K562 (cell line): ENCODE data around the gene CYBB. TPM values are rescaled to one million over a fixed set of nuclear protein-coding genes. Genes with fewer than 3 reads are reported as not detected.

ENCODE experiments used
- ATAC-seq: fragments of 200-7000 bp; cut with Tn5 transposase; 3 replicates; pipeline ENCODE4 v1.9.1; 2020; ENCODE audit warnings: moderate library complexity
- BruUV-seq: library from RNA; stranded (reverse); fragments of 400-500 nt; replicated peaks from 2 replicates; lab custom pipeline; 2021; lab: Mats Ljungman, UMichigan
- CTCF ChIA-PET: fragments of 300-600 bp; formaldehyde crosslinking; extraction: SDS; loops from one replicate; lab custom pipeline; 2021; ENCODE audit warnings: low intra/inter-chr PET ratio; lab: Yijun Ruan, JAX
- POLR2A ChIA-PET: fragments of 300-600, 350-650 bp; sonication (Branson Sonifier 250); formaldehyde crosslinking; extraction: SDS; loops from one replicate; lab custom pipeline; 2021; ENCODE audit warnings: antibody characterized with exemption, inconsistent platforms; lab: Yijun Ruan, JAX
- DNase-seq, 4 experiments: peaks; one replicate each; pipeline versions ENCODE4 v3.0.0 to v3.0.0-alpha.2; 2011 to 2018; ENCODE audit warnings: low spot score in 3 of 4, mixed read lengths in 3 of 4; ENCODE audit errors: extremely low read depth in 1 of 4
- FAIRE-seq: peaks from 2 replicates; lab custom pipeline; 2011; peaks lifted over from hg19 to GRCh38; lab: Jason Lieb, UNC
- H2AFZ ChIP-seq: 2 replicates; pipeline ENCODE4 v1.6.0; 2011; ENCODE audit warnings: low read depth, low read length, control low read depth, inconsistent platforms
- H3K27ac ChIP-seq: fragments of 200-600 bp; 3 replicates; pipeline ENCODE4 v1.8.0; 2011; ENCODE audit warnings: low read depth, mild to moderate bottlenecking, control low read depth, inconsistent platforms, low read length, moderate library complexity, mixed read lengths; ENCODE audit errors: extremely low read depth
- H3K27me3 ChIP-seq, 2 experiments: fragments of 300-600 bp in 1 of 2; 2 replicates in 1 of 2; 3 replicates in 1 of 2; pipeline versions ENCODE4 v1.6.0 to v1.8.0; 2011; ENCODE audit warnings: inconsistent platforms in 2 of 2, low read length in 2 of 2, mild to moderate bottlenecking in 1 of 2, mixed read lengths in 1 of 2, moderate library complexity in 1 of 2; ENCODE audit not compliant: control insufficient read depth in 2 of 2, insufficient read depth in 2 of 2
- H3K36me3 ChIP-seq: fragments of 300-600 bp; 3 replicates; pipeline ENCODE4 v1.8.0; 2011; ENCODE audit warnings: mild to moderate bottlenecking, low read length, inconsistent platforms; ENCODE audit not compliant: control insufficient read depth, insufficient read depth
- H3K4me1 ChIP-seq, 2 experiments: fragments of 200-600 bp in 1 of 2; replicated peaks in 1 of 2; 2 replicates in 1 of 2; 3 replicates in 1 of 2; pipeline versions ENCODE4 v1.5.1 to v1.8.0; 2011; ENCODE audit warnings: inconsistent platforms in 2 of 2, low read length in 2 of 2, mild to moderate bottlenecking in 1 of 2, mixed read lengths in 1 of 2, moderate library complexity in 1 of 2; ENCODE audit not compliant: control insufficient read depth in 2 of 2, insufficient read depth in 2 of 2
- H3K4me2 ChIP-seq: 2 replicates; pipeline ENCODE4 v1.6.1; 2011; ENCODE audit warnings: low read length, control low read depth, inconsistent platforms, mixed read lengths; ENCODE audit not compliant: insufficient read depth
- H3K4me3 ChIP-seq: fragments of 200-600 bp; sonication (generic), shearing (Covaris generic); 2 replicates; pipeline ENCODE4 v1.5.1; 2016; ENCODE audit warnings: control low read depth, inconsistent platforms
- H3K79me2 ChIP-seq: fragments of 200-600 bp; 3 replicates; pipeline ENCODE4 v1.8.0; 2011; ENCODE audit warnings: low read length, inconsistent platforms; ENCODE audit not compliant: control insufficient read depth, insufficient read depth
- H3K9ac ChIP-seq, 2 experiments: 2 replicates each; pipeline versions ENCODE4 v1.6.0 to v1.6.1; 2011; ENCODE audit warnings: low read depth in 2 of 2, low read length in 2 of 2, control low read depth in 1 of 2, inconsistent platforms in 1 of 2, mild to moderate bottlenecking in 1 of 2, mixed read lengths in 1 of 2; ENCODE audit not compliant: insufficient read depth in 1 of 2
- H3K9me1 ChIP-seq: one replicate; pipeline ENCODE4 v1.6.0; 2011; ENCODE audit warnings: inconsistent platforms, mild to moderate bottlenecking, low read length, moderate library complexity; ENCODE audit not compliant: control insufficient read depth, insufficient read depth
- H3K9me3 ChIP-seq: replicated peaks from 2 replicates; pipeline ENCODE4 v1.5.1; 2011; ENCODE audit warnings: low read depth, low read length, inconsistent platforms; ENCODE audit not compliant: control insufficient read depth, insufficient read depth
- H4K20me1 ChIP-seq: replicated peaks from 2 replicates; pipeline ENCODE4 v1.6.1; 2011; ENCODE audit warnings: low read length, inconsistent platforms, mixed read lengths; ENCODE audit not compliant: control insufficient read depth, insufficient read depth
- JUN ChIP-seq, 2 experiments: sonication (generic) in 1 of 2; formaldehyde crosslinking in 1 of 2; IDR thresholded peaks; 2 replicates each; pipeline versions ENCODE4 v1.6.1 to v1.8.0; 2012 to 2022; ENCODE audit warnings: borderline replicate concordance in 2 of 2, mild to moderate bottlenecking in 2 of 2, improper control_type of control experiment in 1 of 2, low read depth in 1 of 2, low read length in 1 of 2, missing genetic modification reagents in 1 of 2
- MECOM ChIP-seq: fragments of 250-450 bp; sonication (Bioruptor Pico); IDR thresholded peaks from 2 replicates; pipeline ENCODE4 v1.8.0; 2022; ENCODE audit warnings: inconsistent platforms
- RBM14 ChIP-seq: fragments of 200-400 bp; formaldehyde crosslinking; IDR thresholded peaks from 2 replicates; pipeline ENCODE4 v1.6.1; 2018; ENCODE audit warnings: low read depth, mild to moderate bottlenecking, low read length, moderate library complexity, borderline replicate concordance; ENCODE audit not compliant: insufficient read depth
- ZNF347 ChIP-seq: fragments of 450-650 bp; formaldehyde crosslinking; IDR thresholded peaks from 2 replicates; pipeline ENCODE4 v1.4.0; 2020; ENCODE audit warnings: low read depth, mild to moderate bottlenecking, moderate library complexity
- ZNF780A ChIP-seq: fragments of 250-450 bp; sonication (Bioruptor Pico); IDR thresholded peaks from 2 replicates; pipeline ENCODE4 v1.5.0; 2021; ENCODE audit warnings: mild to moderate bottlenecking
- WGBS: fragments of 100-300 bp; shearing (Covaris generic); methylation state at CpG from one replicate; pipeline ENCODE4 v1.1.6; 2016; ENCODE audit warnings: low coverage, mixed read lengths; ENCODE audit not compliant: insufficient coverage; ENCODE audit errors: missing lambda C conversion rate; 5-methylcytosine and 5-hydroxymethylcytosine counted together
- in situ Hi-C: fragments of 300-500 bp; cut with MboI; formaldehyde crosslinking; loops from 4 replicates; pipeline ENCODE4 v1.15.0; 2018; ENCODE audit warnings: inconsistent platforms, mixed read lengths
- intact Hi-C: fragments of 100-400 bp; cut with micrococcal nuclease; formaldehyde crosslinking; loops from 2 replicates; pipeline ENCODE4 v1.14.2; 2022
- polyA plus RNA-seq, 8 experiments: library from polyadenylated mRNA; depleted of rRNA in 4 of 8; stranded (reverse) in 5 of 8; unstranded in 3 of 8; fragments of >200 nt; fragmentation: Nextera tagmentation in 2 of 8; fragmentation: Illumina TruSeq in 1 of 8; extraction: Ambion mirVana in 2 of 8; extraction: Trizol in 1 of 8; gene quantifications; 2 replicates each; pipeline versions ENCODE4 v1.2.1 to v1.2.3, GENCODE V29; 2011 to 2014; ENCODE audit warnings: inconsistent platforms in 1 of 8, missing spikeins in 1 of 8
- total RNA-seq, 7 experiments: library from RNA; depleted of rRNA in 6 of 7; stranded (reverse); fragments of >200 nt in 6 of 7; fragmentation: Illumina TruSeq in 2 of 7; extraction: Trizol in 2 of 7; gene quantifications; 2 replicates each; pipeline versions ENCODE4 v1.2.1 to v1.2.3, GENCODE V29; 2011 to 2021; ENCODE audit warnings: low replicate concordance in 1 of 7
- TF ChIP-seq, protein P1 (sequence below): sonication (generic); formaldehyde crosslinking; IDR thresholded peaks from 2 replicates; pipeline ENCODE4 v1.8.0; 2023; ENCODE audit warnings: mild to moderate bottlenecking, missing genetic modification reagents
- TF ChIP-seq, protein P2 (sequence below): sonication (generic); formaldehyde crosslinking; IDR thresholded peaks from 2 replicates; pipeline ENCODE4 v1.8.0; 2023; ENCODE audit warnings: missing genetic modification reagents, mild to moderate bottlenecking, borderline replicate concordance
- TF ChIP-seq, protein P3 (sequence below), 2 experiments: fragments of 450-650 bp in 1 of 2; sonication (generic) in 1 of 2; formaldehyde crosslinking in 1 of 2; IDR thresholded peaks in 1 of 2; conservative IDR thresholded peaks in 1 of 2; 2 replicates each; pipeline versions ENCODE4 v1.6.1 to v1.8.1; 2016 to 2023; ENCODE audit warnings: mild to moderate bottlenecking in 2 of 2, moderate library complexity in 2 of 2, inconsistent platforms in 1 of 2, missing genetic modification reagents in 1 of 2
- TF ChIP-seq, protein P4 (sequence below): fragments of 250-450 bp; sonication (Bioruptor Pico); IDR thresholded peaks from 2 replicates; pipeline ENCODE4 v1.8.0; 2021; ENCODE audit warnings: moderate library complexity, mild to moderate bottlenecking, inconsistent platforms

The CYBB gene
- total and polyA plus RNA-seq, 9 of the 15 experiments (the other 6 are each of a cell fraction or from before 2014, with no cell fraction given) = 0.25 to 1.3 (median 0.74) TPM

DNA sequence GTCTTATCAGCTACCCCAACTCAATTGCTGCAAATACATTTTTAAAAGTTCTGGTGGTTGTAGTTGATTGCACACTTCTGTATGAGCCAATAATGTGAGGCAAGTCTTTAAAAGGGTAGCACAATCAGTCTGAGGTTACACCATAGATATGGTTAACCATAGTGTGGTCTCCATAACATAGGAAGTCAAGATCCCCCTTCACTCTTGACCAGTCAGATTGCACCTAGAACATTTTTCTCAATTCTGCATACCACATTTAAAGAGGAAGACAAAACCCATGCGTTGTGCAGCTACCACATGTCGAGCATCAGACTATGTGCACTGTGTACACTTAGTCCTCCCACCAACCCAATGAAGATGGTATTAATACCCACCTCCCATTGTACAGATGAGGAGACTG, 26.5 kb upstream of the CYBB start:
- Histone ChIP-seq H3K27ac (no peak overlapping the region), H2AFZ (no peak overlapping the region), H3K36me3 (no peaks in the 10 kb centered on the region), H3K9me3 (no peaks in the 10 kb centered on the region), H3K9ac (no peak overlapping the region), H3K79me2 (no peaks in the 10 kb centered on the region), H3K4me1 (peaks cover 5 to 12% of the 10 kb centered on the region in 2 experiments; a peak in 3 of 5 replicates), H4K20me1 (no peaks in the 10 kb centered on the region), H3K9me1 (no peaks in the 10 kb centered on the region), H3K27me3 (no peaks in the 10 kb centered on the region), H3K4me2 (no peak overlapping the region), H3K4me3 (no peak overlapping the region)
- FAIRE-seq (no peak), ATAC-seq (no peak), DNase-seq (no peak)
- intact Hi-C loops (no loop called here), in situ Hi-C loops (no loop called here)
- ChIA-PET CTCF (no interaction called here), POLR2A (no interaction called here)
- BruUV-seq = no TSS peak
- 12% methylated on average over 2 of the region's 2 CpGs for WGBS
- TF ChIP-seq MECOM (CRISPR knock-in tag) (no peak), JUN (IDR thresholded peaks at IDR 0.05; ENCODE audit: borderline replicate concordance, low read depth, low read length) (no peak), JUN (CRISPR knock-in tag; IDR thresholded peaks at IDR 0.05; ENCODE audit: borderline replicate concordance) (no peak), ZNF780A (CRISPR knock-in tag) (no peak), RBM14 (no peak), ZNF347 (no peak)
- TF ChIP-seq, protein P1, sequence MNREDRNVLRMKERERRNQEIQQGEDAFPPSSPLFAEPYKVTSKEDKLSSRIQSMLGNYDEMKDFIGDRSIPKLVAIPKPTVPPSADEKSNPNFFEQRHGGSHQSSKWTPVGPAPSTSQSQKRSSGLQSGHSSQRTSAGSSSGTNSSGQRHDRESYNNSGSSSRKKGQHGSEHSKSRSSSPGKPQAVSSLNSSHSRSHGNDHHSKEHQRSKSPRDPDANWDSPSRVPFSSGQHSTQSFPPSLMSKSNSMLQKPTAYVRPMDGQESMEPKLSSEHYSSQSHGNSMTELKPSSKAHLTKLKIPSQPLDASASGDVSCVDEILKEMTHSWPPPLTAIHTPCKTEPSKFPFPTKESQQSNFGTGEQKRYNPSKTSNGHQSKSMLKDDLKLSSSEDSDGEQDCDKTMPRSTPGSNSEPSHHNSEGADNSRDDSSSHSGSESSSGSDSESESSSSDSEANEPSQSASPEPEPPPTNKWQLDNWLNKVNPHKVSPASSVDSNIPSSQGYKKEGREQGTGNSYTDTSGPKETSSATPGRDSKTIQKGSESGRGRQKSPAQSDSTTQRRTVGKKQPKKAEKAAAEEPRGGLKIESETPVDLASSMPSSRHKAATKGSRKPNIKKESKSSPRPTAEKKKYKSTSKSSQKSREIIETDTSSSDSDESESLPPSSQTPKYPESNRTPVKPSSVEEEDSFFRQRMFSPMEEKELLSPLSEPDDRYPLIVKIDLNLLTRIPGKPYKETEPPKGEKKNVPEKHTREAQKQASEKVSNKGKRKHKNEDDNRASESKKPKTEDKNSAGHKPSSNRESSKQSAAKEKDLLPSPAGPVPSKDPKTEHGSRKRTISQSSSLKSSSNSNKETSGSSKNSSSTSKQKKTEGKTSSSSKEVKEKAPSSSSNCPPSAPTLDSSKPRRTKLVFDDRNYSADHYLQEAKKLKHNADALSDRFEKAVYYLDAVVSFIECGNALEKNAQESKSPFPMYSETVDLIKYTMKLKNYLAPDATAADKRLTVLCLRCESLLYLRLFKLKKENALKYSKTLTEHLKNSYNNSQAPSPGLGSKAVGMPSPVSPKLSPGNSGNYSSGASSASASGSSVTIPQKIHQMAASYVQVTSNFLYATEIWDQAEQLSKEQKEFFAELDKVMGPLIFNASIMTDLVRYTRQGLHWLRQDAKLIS = no peak
- TF ChIP-seq, protein P2, sequence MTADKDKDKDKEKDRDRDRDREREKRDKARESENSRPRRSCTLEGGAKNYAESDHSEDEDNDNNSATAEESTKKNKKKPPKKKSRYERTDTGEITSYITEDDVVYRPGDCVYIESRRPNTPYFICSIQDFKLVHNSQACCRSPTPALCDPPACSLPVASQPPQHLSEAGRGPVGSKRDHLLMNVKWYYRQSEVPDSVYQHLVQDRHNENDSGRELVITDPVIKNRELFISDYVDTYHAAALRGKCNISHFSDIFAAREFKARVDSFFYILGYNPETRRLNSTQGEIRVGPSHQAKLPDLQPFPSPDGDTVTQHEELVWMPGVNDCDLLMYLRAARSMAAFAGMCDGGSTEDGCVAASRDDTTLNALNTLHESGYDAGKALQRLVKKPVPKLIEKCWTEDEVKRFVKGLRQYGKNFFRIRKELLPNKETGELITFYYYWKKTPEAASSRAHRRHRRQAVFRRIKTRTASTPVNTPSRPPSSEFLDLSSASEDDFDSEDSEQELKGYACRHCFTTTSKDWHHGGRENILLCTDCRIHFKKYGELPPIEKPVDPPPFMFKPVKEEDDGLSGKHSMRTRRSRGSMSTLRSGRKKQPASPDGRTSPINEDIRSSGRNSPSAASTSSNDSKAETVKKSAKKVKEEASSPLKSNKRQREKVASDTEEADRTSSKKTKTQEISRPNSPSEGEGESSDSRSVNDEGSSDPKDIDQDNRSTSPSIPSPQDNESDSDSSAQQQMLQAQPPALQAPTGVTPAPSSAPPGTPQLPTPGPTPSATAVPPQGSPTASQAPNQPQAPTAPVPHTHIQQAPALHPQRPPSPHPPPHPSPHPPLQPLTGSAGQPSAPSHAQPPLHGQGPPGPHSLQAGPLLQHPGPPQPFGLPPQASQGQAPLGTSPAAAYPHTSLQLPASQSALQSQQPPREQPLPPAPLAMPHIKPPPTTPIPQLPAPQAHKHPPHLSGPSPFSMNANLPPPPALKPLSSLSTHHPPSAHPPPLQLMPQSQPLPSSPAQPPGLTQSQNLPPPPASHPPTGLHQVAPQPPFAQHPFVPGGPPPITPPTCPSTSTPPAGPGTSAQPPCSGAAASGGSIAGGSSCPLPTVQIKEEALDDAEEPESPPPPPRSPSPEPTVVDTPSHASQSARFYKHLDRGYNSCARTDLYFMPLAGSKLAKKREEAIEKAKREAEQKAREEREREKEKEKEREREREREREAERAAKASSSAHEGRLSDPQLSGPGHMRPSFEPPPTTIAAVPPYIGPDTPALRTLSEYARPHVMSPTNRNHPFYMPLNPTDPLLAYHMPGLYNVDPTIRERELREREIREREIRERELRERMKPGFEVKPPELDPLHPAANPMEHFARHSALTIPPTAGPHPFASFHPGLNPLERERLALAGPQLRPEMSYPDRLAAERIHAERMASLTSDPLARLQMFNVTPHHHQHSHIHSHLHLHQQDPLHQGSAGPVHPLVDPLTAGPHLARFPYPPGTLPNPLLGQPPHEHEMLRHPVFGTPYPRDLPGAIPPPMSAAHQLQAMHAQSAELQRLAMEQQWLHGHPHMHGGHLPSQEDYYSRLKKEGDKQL (CRISPR knock-in tag) = no peak
- TF ChIP-seq, protein P3, sequence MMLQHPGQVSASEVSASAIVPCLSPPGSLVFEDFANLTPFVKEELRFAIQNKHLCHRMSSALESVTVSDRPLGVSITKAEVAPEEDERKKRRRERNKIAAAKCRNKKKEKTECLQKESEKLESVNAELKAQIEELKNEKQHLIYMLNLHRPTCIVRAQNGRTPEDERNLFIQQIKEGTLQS (IDR thresholded peaks at IDR 0.05) = no peak
- TF ChIP-seq, protein P3 (CRISPR knock-in tag; conservative IDR thresholded peaks at IDR 0.05) = no peak
- TF ChIP-seq, protein P4, sequence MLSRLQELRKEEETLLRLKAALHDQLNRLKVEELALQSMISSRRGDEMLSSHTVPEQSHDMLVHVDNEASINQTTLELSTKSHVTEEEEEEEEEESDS (CRISPR knock-in tag) = no peak
